ENCODE measurements around the gene MAP4K3. TPM values are rescaled to one million over a fixed set of nuclear protein-coding genes. Genes with fewer than 3 reads are reported as not detected.
A peak's percentile ranks its signal among the peaks of the same experiment; 100 is the strongest.

MAP4K3 gene
- polyA plus RNA-seq (2012; ENCODE audit: insufficient read depth, insufficient read length, low read depth): 15.3 TPM

GRCh38 chr2:39436592-39437521, at the start of gene MAP4K3:
Gene MAP4K3 (minus strand): TSS chr2:39437285. CDS start chr2:39436987, 298 bp downstream.
- Histone ChIP-seq H3K4me1 (peaks cover 9% of the 10 kb centered on the region), H3K36me3 (no peaks in the 10 kb centered on the region), H3K27me3 (no peaks in the 10 kb centered on the region), H3K9me3 (no peaks in the 10 kb centered on the region), H3K4me3 (ENCODE audit: low read depth, low read length) (peak within 1 kb of the TSS; percentile 92)
- DNase-seq: peak; percentile 98
- TF ChIP-seq CTCF (IDR thresholded peaks at IDR 0.05; ENCODE audit: low read depth, low read length): no peak

- no peak for TF ChIP-seq CTCF (IDR thresholded peaks at IDR 0.05; ENCODE audit: low read depth, low read length)
- DNase-seq: no peak
- Histone ChIP-seq H3K27me3 (no peaks in the 10 kb centered on the region), H3K36me3 (no peaks in the 10 kb centered on the region), H3K4me1 (no peaks in the 10 kb centered on the region; the same call in 1 of the 2 replicates), H3K4me3 (ENCODE audit: low read depth, low read length) (no peak overlapping the region), H3K9me3 (no peaks in the 10 kb centered on the region)
Measured at GRCh38 chr2:39486071-39486470, 49.0 kb upstream of the MAP4K3 start.

- Histone ChIP-seq H3K36me3 (no peaks in the 10 kb centered on the region), H3K4me1 (no peaks in the 10 kb centered on the region; the same call in 1 of the 2 replicates), H3K4me3 (ENCODE audit: low read depth, low read length) (no peak overlapping the region), H3K27me3 (no peaks in the 10 kb centered on the region), H3K9me3 (no peaks in the 10 kb centered on the region)
- TF ChIP-seq CTCF (IDR thresholded peaks at IDR 0.05; ENCODE audit: low read depth, low read length): no peak
- DNase-seq: no peak
Measured at GRCh38 chr2:39484620-39485495, 47.8 kb upstream of the MAP4K3 start.

GRCh38 chr2:39484206-39484605, 47.1 kb upstream of the MAP4K3 start:
- H3K36me3 ChIP-seq: no peaks in the 10 kb centered on the region
- no peaks in the 10 kb centered on the region; the same call in 1 of the 2 replicates for H3K4me1 ChIP-seq
- DNase-seq: peak; percentile 13
- TF ChIP-seq CTCF (IDR thresholded peaks at IDR 0.05; ENCODE audit: low read depth, low read length): no peak
- no peaks in the 10 kb centered on the region for H3K9me3 ChIP-seq
- no peak overlapping the region for H3K4me3 ChIP-seq (ENCODE audit: low read depth, low read length)
- H3K27me3 ChIP-seq: no peaks in the 10 kb centered on the region

- no peak overlapping the region for H3K4me3 ChIP-seq (ENCODE audit: low read depth, low read length)
- H3K27me3 ChIP-seq: no peaks in the 10 kb centered on the region
- DNase-seq: no peak
- no peak for TF ChIP-seq CTCF (IDR thresholded peaks at IDR 0.05; ENCODE audit: low read depth, low read length)
- no peaks in the 10 kb centered on the region for H3K36me3 ChIP-seq
- H3K4me1 ChIP-seq: no peaks in the 10 kb centered on the region; the same call in 1 of the 2 replicates
- H3K9me3 ChIP-seq: no peaks in the 10 kb centered on the region
Measured at GRCh38 chr2:39483534-39483933, 46.4 kb upstream of the MAP4K3 start.
